D721Med (cell line): ENCODE measurements around the gene PEF1.

Experiments
- DNase-seq: peaks from one replicate; pipeline ENCODE4 v3.0.0; 2011; ENCODE audit warnings: low spot score; ENCODE audit not compliant: insufficient read length
- FAIRE-seq: peaks from 2 replicates; lab custom pipeline; 2011; peaks lifted over from hg19 to GRCh38; lab: Jason Lieb, UNC
- TF ChIP-seq, protein P1 (sequence below): IDR thresholded peaks from 2 replicates; pipeline ENCODE4 v1.5.1; 2012; ENCODE audit warnings: mild to moderate bottlenecking, control low read depth; ENCODE audit not compliant: insufficient read depth; ENCODE audit errors: missing control alignments

Gene PEF1

GRCh38 chr1:31678681-31679080 is 34.0 kb upstream of the PEF1 start:
- TF ChIP-seq, protein P1, sequence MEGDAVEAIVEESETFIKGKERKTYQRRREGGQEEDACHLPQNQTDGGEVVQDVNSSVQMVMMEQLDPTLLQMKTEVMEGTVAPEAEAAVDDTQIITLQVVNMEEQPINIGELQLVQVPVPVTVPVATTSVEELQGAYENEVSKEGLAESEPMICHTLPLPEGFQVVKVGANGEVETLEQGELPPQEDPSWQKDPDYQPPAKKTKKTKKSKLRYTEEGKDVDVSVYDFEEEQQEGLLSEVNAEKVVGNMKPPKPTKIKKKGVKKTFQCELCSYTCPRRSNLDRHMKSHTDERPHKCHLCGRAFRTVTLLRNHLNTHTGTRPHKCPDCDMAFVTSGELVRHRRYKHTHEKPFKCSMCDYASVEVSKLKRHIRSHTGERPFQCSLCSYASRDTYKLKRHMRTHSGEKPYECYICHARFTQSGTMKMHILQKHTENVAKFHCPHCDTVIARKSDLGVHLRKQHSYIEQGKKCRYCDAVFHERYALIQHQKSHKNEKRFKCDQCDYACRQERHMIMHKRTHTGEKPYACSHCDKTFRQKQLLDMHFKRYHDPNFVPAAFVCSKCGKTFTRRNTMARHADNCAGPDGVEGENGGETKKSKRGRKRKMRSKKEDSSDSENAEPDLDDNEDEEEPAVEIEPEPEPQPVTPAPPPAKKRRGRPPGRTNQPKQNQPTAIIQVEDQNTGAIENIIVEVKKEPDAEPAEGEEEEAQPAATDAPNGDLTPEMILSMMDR, result no peak
- FAIRE-seq (no peak), DNase-seq (no peak)

DNA sequence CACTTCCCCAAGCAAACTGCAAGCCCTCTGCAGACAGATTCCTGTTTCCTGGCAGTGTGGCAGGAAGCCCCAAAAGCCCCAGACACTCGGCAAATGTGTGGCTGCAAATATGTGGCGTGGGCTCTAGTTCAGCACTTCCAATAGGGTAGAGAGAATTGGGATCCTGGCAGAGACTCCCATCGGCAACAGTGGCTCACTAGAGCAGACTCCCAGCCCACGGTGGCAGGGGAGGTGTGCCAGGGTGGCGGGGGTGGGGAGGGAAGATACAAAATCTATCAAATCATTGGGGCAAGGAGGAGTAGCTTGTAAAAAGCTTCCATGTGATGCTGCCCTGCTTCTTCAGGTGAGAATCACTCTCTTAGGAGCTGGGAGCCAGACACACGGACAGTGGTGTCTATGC is 33.3 kb upstream of the PEF1 start:
- DNase-seq (no peak), FAIRE-seq (no peak)
- TF ChIP-seq, protein P1, result no peak

DNA sequence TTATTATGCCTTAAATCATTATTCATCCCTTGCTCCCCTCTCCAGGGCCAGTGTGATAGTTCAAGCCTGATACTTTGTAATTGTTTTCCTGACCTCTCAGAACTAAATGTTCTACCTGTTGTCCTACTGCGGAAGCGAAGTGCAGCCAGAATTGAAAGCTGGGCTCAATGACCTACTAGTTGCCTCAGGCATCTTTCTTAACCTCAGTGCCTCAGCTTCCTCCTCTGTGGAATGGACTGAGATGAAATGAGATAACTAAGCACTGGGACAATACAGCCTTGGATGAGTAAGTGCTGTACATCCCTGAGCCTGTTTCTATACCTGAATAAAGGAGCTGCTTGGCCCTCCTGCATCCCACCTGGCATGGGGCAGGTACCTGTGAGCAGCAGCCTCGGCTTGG is 32.7 kb upstream of the PEF1 start:
- FAIRE-seq, result no peak
- TF ChIP-seq, protein P1, result no peak

GRCh38 chr1:31675756-31676155 is 31.1 kb upstream of the PEF1 start:
- TF ChIP-seq, protein P1, result no peak
- no peak for DNase-seq
- no peak for FAIRE-seq

More for the DNA sequence above, 32.7 kb upstream of the PEF1 start:
- DNase-seq, result no peak

DNA sequence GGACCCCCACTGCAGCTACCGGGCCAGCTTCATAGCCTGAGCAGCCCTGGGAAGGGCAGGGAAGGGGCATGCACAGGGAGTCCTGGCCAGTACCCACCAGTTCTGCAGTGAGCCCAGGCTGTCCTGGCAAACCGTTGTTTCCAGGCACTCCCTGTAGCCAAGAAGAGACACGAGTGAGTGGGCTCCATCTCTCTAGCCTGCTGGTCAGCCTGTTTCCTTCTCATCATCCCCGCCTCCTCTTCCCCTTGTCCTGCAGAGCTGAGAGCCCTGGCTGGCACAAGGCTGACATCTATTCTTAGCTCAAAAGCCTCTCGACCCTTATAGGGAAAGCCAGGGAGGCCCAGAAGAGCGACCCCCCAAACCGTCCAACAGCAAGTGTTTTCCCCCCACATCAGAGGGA is 30.5 kb upstream of the PEF1 start:
- TF ChIP-seq, protein P1, result no peak
- FAIRE-seq (no peak), DNase-seq (no peak)

DNA sequence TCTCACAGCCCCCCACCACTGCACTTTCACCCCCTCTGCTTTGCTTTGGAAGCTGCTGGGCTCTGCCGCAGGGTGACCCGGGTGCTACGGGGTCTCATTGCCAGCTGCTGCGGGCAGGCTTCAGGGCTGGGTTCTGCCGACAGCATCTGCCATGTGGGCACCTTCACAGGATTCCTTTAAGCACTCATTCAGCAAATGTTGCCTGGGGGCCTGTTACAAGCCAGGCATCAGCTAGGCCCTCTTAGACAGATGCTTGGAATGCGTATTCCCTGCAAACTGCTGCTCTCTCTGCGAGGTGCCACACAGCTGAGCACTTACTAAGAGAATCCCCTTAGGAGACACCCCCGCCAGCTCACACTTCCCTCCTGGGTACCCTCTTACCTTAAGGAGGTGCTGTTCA is 29.9 kb upstream of the PEF1 start:
- DNase-seq (no peak), FAIRE-seq (no peak)
- TF ChIP-seq, protein P1, result no peak

GRCh38 chr1:31673433-31673832 is 28.8 kb upstream of the PEF1 start:
- TF ChIP-seq, protein P1, result no peak
- FAIRE-seq (no peak), DNase-seq (no peak)
